Esophagus mucosa (tissue), 1 donor: ENCODE results near the gene MAP3K2. TPM values are rescaled to one million over a fixed set of nuclear protein-coding genes. Genes with fewer than 3 reads are reported as not detected.

Source experiments
- ATAC-seq: fragments of 200-7000 bp; cut with Tn5 transposase; one replicate; pipeline ENCODE4 v1.9.1; 2020
- total RNA-seq: library from RNA; stranded (reverse); gene quantifications from one replicate; pipeline ENCODE4 v1.2.4, GENCODE V29; 2023
- donor health status: DM: yes; HTN: yes; CAD: no.

MAP3K2 gene
- total RNA-seq, 1 donor from 2014 or later = 30.0 TPM

DNA sequence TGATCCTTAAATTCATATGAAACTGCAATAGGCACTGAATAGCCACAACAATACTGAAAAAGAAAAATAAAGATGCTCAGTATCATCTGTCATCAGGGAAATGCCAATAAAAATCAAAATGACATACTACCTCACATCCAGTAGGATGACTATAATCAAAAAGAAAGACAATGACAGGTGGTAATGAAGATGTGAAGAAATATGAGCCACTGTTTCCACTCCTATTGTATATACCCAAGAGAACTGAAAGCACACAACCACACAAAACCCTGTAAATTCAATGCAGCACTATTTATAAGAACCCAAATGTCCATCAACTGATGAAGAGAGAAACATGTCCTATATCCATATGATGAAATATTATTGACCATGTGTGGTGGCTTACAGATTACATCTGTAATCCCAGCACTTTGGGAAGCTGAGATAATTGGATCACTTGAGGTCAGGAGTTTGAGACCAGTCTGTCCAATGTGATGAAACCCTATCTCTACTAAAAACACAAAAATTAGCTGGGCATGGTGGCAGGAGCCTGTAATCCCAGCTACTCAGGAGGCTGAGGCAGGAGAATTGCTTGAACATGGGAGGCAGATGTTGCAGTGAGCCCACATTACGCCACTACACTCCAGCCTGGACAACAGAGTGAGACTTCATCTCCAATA lies 39.9 kb downstream of the MAP3K2 start:
- ATAC-seq = no peak

GRCh38 chr2:127347015-127347414 lies 40.8 kb downstream of the MAP3K2 start:
- no peak for ATAC-seq

GRCh38 chr2:127343277-127343676 lies 44.5 kb downstream of the MAP3K2 start:
- ATAC-seq = no peak

GRCh38 chr2:127342101-127342500 lies 45.7 kb downstream of the MAP3K2 start:
- ATAC-seq = no peak

DNA sequence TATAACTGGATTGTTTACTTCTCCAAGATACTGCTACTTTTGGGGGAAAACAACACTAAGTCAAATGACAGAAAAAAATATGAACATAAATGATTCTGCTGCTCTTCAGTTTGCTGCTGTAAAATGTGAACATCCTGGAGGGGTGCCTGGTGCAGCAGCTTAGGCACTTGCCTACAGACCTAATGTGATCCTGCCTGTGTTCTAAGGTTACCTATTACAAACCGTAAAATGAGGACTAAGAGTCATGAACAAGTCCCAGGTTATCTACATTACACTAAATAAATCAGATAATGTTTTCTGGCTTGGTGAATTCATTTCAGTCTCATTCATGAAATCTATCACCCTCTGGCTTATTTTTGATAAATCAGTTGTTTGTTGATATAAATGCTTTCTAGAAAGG lies 55.4 kb downstream of the MAP3K2 start:
- ATAC-seq = no peak

GRCh38 chr2:127330753-127331152 lies 57.0 kb downstream of the MAP3K2 start:
- ATAC-seq = no peak

DNA sequence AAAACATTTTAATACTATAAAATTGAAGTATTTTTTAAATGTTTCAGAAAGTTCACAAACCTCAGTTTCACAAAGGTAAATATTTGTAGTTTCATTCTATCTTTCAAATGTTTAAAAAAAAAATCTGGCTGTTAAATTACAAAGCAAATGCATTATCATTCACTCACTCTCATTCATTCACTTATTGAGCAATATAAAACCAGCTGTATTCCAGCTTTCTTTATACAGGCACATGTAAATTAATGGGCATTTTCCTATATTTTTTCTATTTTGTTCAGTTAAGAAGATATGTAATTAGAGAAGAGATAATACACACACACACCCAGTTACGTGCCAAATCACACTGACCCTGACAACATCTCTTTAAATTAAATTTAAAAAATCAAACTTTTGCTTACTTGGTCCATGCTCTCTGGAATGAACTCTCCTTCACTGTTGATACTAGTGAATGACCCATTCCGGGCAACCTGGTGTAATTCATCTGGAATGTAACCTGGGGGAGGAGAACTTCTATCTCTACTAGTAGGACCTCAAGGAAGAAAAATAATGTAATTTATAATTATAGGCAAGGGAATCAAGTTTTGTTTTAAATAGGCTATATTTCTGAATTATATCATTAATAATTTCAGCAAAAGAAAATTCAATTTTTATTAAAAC lies 61.4 kb downstream of the MAP3K2 start:
- ATAC-seq = no peak

- no peak for ATAC-seq
Observed at GRCh38 chr2:127324635-127325034, 63.1 kb downstream of the MAP3K2 start.

DNA sequence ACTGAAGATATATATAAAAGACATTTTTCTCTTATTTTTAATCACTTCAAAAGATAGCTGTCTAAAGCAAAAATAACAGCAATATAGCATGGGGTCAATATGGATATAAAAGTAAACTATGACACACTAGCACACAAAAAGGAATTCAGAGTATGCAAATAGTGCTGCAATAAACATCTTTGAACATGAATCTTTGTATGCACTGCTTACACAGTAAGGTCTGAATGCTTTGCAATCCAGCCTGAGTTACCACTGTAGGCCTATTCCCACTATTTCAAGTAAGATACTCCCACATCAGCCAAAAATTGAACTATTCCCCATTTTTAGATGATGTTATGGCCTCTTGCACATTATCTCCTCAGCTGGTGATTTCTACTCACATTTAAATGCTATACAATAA lies 66.5 kb downstream of the MAP3K2 start:
- ATAC-seq = no peak

DNA sequence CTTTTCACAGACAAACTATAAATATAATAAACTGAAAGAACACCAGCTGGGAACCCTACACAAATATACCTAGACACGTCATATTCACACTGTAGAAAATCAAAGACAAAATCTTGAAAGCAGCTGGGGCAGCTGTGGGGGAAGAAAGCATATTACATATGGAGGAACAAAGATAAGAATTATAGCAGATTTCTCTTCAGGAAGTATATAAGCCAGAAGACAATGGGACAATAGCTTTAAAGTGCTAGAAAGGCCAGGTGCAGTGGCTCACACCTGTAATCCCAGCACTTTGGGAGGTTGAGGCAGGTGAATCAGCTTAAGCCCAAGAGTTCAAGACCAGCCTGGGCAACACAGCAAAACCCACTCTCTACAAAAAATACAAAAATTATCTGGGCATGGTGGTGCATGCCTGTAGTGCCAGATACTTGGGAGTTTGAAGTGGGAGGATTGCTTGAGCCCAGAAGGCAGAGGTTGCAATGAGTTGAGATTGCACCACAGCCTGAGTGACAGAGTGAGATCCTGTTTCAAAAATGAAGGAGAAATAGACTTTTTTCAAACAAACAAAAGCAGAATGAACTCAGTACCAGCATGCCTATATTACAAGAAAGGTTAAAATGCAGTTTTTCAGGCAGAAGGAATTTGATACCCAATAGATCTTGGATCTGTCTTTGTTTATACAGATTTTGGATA lies 67.0 kb downstream of the MAP3K2 start:
- ATAC-seq = no peak

GRCh38 chr2:127320067-127320466 lies 67.7 kb downstream of the MAP3K2 start:
- ATAC-seq = no peak

GRCh38 chr2:127314193-127314988 lies 73.4 kb downstream of the MAP3K2 start:
- ATAC-seq = no peak

GRCh38 chr2:127313406-127313805 lies 74.4 kb downstream of the MAP3K2 start:
- ATAC-seq = peak; percentile 37

- ATAC-seq = no peak
Observed at GRCh38 chr2:127310980-127311379, 76.8 kb downstream of the MAP3K2 start.

DNA sequence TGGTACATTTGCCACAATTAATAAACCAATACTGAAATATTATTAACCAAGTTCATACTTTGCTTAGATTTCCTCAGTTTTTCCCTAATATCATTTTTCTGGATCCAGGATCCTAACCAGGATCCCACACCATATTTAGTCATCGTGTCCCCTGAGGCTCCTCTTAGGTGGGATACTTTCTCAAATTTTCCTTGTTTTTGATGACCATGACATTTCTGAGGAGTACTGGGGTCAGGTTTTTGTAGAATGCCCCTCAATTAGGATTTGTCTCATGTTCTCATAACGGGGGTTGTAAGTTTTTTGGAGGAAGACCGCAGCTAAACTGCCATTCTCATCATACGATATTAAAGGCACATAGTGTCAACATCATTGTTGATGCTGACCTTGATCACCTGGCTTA lies 78.3 kb downstream of the MAP3K2 start:
- no peak for ATAC-seq

GRCh38 chr2:127308586-127309138 lies 79.1 kb downstream of the MAP3K2 start:
- no peak for ATAC-seq

- no peak for ATAC-seq
Observed at GRCh38 chr2:127305990-127306585, 81.7 kb downstream of the MAP3K2 start.

DNA sequence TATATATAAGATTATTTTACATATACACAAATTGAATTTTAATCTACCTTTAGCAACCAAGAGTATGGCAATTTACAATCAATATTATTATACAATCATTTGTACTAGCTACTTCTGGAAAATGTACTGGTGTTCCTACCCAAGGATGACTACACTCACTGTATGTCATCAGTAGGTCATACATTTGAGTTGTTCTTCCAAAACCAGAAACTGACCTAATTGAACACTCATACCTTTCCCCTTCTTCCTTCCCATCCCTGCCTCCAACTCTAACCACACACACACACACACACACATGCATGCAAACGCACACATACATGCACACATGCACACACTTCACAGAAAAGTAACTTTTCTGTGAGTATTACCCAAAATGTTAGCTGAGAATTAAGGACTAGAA lies 85.6 kb downstream of the MAP3K2 start:
- ATAC-seq = no peak

GRCh38 chr2:127293748-127294562 lies 93.8 kb downstream of the MAP3K2 start, which contains the start of gene ERCC3:
Gene ERCC3 (minus strand): TSS chr2:127294144. CDS start chr2:127294081, 63 bp downstream.
- ATAC-seq = peak; percentile 85

GRCh38 chr2:127293386-127293747 lies 94.4 kb downstream of the MAP3K2 start:
- ATAC-seq = peak; percentile 45

- ATAC-seq = no peak
Observed at GRCh38 chr2:127288274-127288673, 99.5 kb downstream of the MAP3K2 start.
